ENCODE results near the gene NCK2. TPM values are rescaled to one million over a fixed set of nuclear protein-coding genes. Genes with fewer than 3 reads are reported as not detected.

Gene NCK2
- polyA plus RNA-seq, 3 donors = 2.5 to 18.2 (median 7.6) TPM

DNA sequence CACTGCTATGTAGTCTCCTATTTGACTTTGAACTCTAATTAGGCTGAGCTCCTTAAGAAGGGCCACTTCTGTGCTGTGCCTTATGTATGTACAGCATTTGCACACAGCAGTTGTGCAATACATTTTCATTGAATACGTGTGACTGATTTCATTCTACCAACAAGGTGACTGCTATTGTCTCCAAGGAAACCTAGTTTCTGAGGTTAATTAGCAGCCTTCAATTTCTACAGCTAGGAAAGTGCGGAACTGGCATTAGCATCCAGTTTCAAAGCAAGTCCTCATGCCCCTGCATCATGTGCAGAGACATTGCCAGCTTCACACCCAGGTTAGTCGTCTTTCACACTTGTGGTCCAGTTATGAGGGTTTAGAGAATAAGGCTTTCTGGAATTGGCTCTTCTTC, 58.6 kb downstream of the NCK2 start:
- H3K4me3 ChIP-seq (replicated peaks in 1 of 3; ENCODE audit: low read depth in 2 of 3, low read length in 3 of 3) = no peak overlapping the region
- WGBS (ENCODE audit: insufficient coverage) = 55% methylated on average over 2 of the region's 3 CpGs
- H3K27ac Mint-ChIP-seq = peak overlapping the region in 1 of 7 donors; percentile 66
- DNase-seq = peak in 1 of 3 donors; percentile 34
- H3K36me3 Mint-ChIP-seq = peaks cover 9 to 11% of the 10 kb centered on the region in 2 donors
- peaks cover 0 to 2% (median 0%) of the 10 kb centered on the region in 3 donors for H3K27me3 Mint-ChIP-seq (ENCODE audit: low read depth in 3 of 3)
- peaks cover 19% of the 10 kb centered on the region for H4K20me1 ChIP-seq (ENCODE audit: insufficient read depth, low read length)
- H3K4me3 Mint-ChIP-seq = no peak overlapping the region
- H3K4me1 Mint-ChIP-seq = peaks cover 62% of the 10 kb centered on the region
- H3K9me3 Mint-ChIP-seq = peaks cover 0 to 2% (median 0%) of the 10 kb centered on the region in 7 donors
- no peaks in the 10 kb centered on the region for H3K9me3 ChIP-seq (replicated peaks in 1 of 2; ENCODE audit: control insufficient read depth in 1 of 2, insufficient read depth in 1 of 2, low read length in 2 of 2)
- H3K36me3 ChIP-seq (replicated peaks in 1 of 2; ENCODE audit: control insufficient read depth in 1 of 2, insufficient read depth in 2 of 2, low read length in 2 of 2) = no peaks in the 10 kb centered on the region
- no peak overlapping the region for H3K4me2 ChIP-seq (replicated peaks; ENCODE audit: extremely low read depth, low read length, poor library complexity, severe bottlenecking)
- no peak overlapping the region for H2AFZ ChIP-seq (ENCODE audit: insufficient read depth, low read depth, low read length, poor library complexity, severe bottlenecking)
- H3K27ac ChIP-seq (ENCODE audit: low read depth in 1 of 2, low read length in 2 of 2) = peak overlapping the region in 1 of 2 donors; percentile 34
- peaks cover 46% of the 10 kb centered on the region in 2 donors for H3K4me1 ChIP-seq (ENCODE audit: control insufficient read depth in 1 of 2, insufficient read depth in 2 of 2, low read length in 2 of 2)
- intact Hi-C loops (cut with micrococcal nuclease) = no loop called here
- TF ChIP-seq, protein P1, sequence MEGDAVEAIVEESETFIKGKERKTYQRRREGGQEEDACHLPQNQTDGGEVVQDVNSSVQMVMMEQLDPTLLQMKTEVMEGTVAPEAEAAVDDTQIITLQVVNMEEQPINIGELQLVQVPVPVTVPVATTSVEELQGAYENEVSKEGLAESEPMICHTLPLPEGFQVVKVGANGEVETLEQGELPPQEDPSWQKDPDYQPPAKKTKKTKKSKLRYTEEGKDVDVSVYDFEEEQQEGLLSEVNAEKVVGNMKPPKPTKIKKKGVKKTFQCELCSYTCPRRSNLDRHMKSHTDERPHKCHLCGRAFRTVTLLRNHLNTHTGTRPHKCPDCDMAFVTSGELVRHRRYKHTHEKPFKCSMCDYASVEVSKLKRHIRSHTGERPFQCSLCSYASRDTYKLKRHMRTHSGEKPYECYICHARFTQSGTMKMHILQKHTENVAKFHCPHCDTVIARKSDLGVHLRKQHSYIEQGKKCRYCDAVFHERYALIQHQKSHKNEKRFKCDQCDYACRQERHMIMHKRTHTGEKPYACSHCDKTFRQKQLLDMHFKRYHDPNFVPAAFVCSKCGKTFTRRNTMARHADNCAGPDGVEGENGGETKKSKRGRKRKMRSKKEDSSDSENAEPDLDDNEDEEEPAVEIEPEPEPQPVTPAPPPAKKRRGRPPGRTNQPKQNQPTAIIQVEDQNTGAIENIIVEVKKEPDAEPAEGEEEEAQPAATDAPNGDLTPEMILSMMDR (IDR thresholded peaks at IDR 0.05) = no peak
- peaks cover 80% of the 10 kb centered on the region for H3K79me2 ChIP-seq (ENCODE audit: insufficient read depth, low read length)
- no peak overlapping the region for H3K9ac ChIP-seq (ENCODE audit: insufficient read depth, low read length, poor library complexity, severe bottlenecking)
- H3K27me3 ChIP-seq (ENCODE audit: control insufficient read depth in 2 of 2, insufficient read depth in 2 of 2, low read length in 2 of 2) = no peaks in the 10 kb centered on the region

DNA sequence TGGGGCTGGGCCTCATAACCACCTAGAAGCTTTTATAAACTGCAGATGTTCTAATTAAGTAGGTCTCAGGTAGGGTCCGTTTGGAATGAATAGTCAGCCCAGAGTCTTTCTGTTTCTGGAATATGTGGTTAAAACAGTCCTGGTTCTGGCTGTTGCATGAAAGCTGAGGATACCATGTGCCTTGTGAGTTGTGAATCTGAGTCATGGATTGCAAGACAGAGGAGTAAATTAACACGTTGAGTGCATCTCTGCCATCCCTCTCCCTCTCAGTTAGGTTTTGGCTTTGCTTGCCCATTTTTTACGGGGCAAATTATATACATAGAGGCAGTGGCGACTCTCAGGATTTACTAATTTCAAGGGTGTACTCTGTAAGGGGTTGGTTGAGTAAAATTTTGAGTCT, 59.1 kb downstream of the NCK2 start:
- Histone ChIP-seq H3K9me3 (replicated peaks in 1 of 2; ENCODE audit: control insufficient read depth in 1 of 2, insufficient read depth in 1 of 2, low read length in 2 of 2) (no peaks in the 10 kb centered on the region), H3K27me3 (ENCODE audit: control insufficient read depth in 2 of 2, insufficient read depth in 2 of 2, low read length in 2 of 2) (no peaks in the 10 kb centered on the region), H3K4me1 (ENCODE audit: control insufficient read depth in 1 of 2, insufficient read depth in 2 of 2, low read length in 2 of 2) (peaks cover 42% of the 10 kb centered on the region in 2 donors), H3K4me3 (replicated peaks in 1 of 3; ENCODE audit: low read depth in 2 of 3, low read length in 3 of 3) (no peak overlapping the region), H3K27ac (ENCODE audit: low read depth in 1 of 2, low read length in 2 of 2) (peak overlapping the region in 1 of 2 donors; percentile 34), H2AFZ (ENCODE audit: insufficient read depth, low read depth, low read length, poor library complexity, severe bottlenecking) (no peak overlapping the region), H4K20me1 (ENCODE audit: insufficient read depth, low read length) (peaks cover 24% of the 10 kb centered on the region), H3K79me2 (ENCODE audit: insufficient read depth, low read length) (peaks cover 78% of the 10 kb centered on the region), H3K9ac (ENCODE audit: insufficient read depth, low read length, poor library complexity, severe bottlenecking) (no peak overlapping the region), H3K36me3 (replicated peaks in 1 of 2; ENCODE audit: control insufficient read depth in 1 of 2, insufficient read depth in 2 of 2, low read length in 2 of 2) (no peaks in the 10 kb centered on the region), H3K4me2 (replicated peaks; ENCODE audit: extremely low read depth, low read length, poor library complexity, severe bottlenecking) (no peak overlapping the region)
- Mint-ChIP-seq H3K4me3 (no peak overlapping the region), H3K4me1 (peaks cover 59% of the 10 kb centered on the region), H3K9me3 (peaks cover 0 to 2% (median 0%) of the 10 kb centered on the region in 7 donors), H3K27ac (peak overlapping the region in 2 of 7 donors; percentile 32 to 42), H3K27me3 (ENCODE audit: low read depth in 3 of 3) (peaks cover 0 to 2% (median 0%) of the 10 kb centered on the region in 3 donors), H3K36me3 (peaks cover 9 to 11% of the 10 kb centered on the region in 2 donors)
- WGBS (ENCODE audit: insufficient coverage) = 80% methylated on average over 1 of the region's 4 CpGs
- TF ChIP-seq, protein P1 (IDR thresholded peaks at IDR 0.05) = no peak
- intact Hi-C loops (cut with micrococcal nuclease) = no loop called here
- peak in 1 of 3 donors; percentile 10 for DNase-seq

Data from CD14-positive monocyte (primary cell).